Cardiac muscle cell (in vitro differentiated cells and primary cell): Measurements from ENCODE around the gene CLCN4. TPM values are rescaled to one million over a fixed set of nuclear protein-coding genes. Genes with fewer than 3 reads are reported as not detected.

Experiments used
- DNase-seq, 2 donors: peaks; one replicate each; pipeline versions ENCODE4 v3.0.0 to v3.0.0-alpha.2; 2010 to 2017; ENCODE audit warnings: low read depth in 1 of 2, low spot score in 1 of 2
- H3K27ac ChIP-seq: fragments of 200-600 bp; sonication (generic); 2 replicates; pipeline ENCODE4 v1.5.1; 2016
- H3K27me3 ChIP-seq: fragments of 200-600 bp; sonication (generic); 2 replicates; pipeline ENCODE4 v1.6.0; 2016; ENCODE audit warnings: control low read depth
- H3K36me3 ChIP-seq: fragments of 200-600 bp; sonication (generic); 2 replicates; pipeline ENCODE4 v1.5.1; 2016; ENCODE audit warnings: control low read depth
- H3K4me1 ChIP-seq: fragments of 200-600 bp; sonication (generic); 2 replicates; pipeline ENCODE4 v1.8.1; 2017; ENCODE audit warnings: low read depth, mild to moderate bottlenecking, mixed run types
- H3K4me3 ChIP-seq: fragments of 200-600 bp; sonication (generic); 2 replicates; pipeline ENCODE4 v1.5.1; 2016; ENCODE audit warnings: mild to moderate bottlenecking
- H3K9me3 ChIP-seq: fragments of 200-600 bp; sonication (generic); 2 replicates; pipeline ENCODE4 v1.5.1; 2017; ENCODE audit warnings: low read depth, mild to moderate bottlenecking, control low read depth
- polyA plus RNA-seq: library from polyadenylated mRNA; unstranded; fragments of >200 nt; fragmentation: Nextera tagmentation; extraction: Ambion mirVana; gene quantifications from 2 replicates; pipeline ENCODE4 v1.2.1, GENCODE V29; 2016
- total RNA-seq: library from RNA; depleted of rRNA; stranded (reverse); fragments of >200 nt; gene quantifications from 2 replicates; pipeline ENCODE4 v1.2.3, GENCODE V29; 2016
- TF ChIP-seq, protein P1 (sequence below): IDR thresholded peaks from 2 replicates; pipeline ENCODE4 v1.5.1; 2012; ENCODE audit warnings: low read depth, mild to moderate bottlenecking, low read length

Gene CLCN4
- total and polyA plus RNA-seq, 2 experiments from 2014 or later = 7.8 to 15.2 TPM

DNA sequence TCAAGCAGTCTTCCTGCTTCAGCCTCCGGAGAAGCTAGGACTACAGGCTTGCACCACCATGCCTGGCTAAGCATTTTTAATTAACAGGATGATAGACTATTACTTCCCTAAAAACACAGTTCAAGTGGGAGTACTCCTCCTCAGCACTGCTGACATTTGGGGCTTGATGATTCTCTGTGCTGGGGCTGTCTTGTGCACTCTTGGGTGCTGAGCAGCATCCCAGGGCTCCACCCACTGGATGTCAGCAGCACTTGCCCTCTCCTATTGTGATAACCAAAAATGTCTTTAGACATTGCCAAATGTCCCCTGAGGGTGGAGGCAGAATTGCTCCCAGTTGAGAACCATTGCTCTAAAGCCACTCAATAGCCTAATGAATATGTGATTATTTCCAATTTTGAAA is 60.4 kb downstream of the CLCN4 start:
- Histone ChIP-seq H3K4me3 (no peak overlapping the region), H3K9me3 (no peaks in the 10 kb centered on the region), H3K27ac (no peak overlapping the region), H3K27me3 (no peaks in the 10 kb centered on the region), H3K36me3 (peaks cover 2% of the 10 kb centered on the region), H3K4me1 (no peaks in the 10 kb centered on the region)
- no peak for DNase-seq
- TF ChIP-seq, protein P1, sequence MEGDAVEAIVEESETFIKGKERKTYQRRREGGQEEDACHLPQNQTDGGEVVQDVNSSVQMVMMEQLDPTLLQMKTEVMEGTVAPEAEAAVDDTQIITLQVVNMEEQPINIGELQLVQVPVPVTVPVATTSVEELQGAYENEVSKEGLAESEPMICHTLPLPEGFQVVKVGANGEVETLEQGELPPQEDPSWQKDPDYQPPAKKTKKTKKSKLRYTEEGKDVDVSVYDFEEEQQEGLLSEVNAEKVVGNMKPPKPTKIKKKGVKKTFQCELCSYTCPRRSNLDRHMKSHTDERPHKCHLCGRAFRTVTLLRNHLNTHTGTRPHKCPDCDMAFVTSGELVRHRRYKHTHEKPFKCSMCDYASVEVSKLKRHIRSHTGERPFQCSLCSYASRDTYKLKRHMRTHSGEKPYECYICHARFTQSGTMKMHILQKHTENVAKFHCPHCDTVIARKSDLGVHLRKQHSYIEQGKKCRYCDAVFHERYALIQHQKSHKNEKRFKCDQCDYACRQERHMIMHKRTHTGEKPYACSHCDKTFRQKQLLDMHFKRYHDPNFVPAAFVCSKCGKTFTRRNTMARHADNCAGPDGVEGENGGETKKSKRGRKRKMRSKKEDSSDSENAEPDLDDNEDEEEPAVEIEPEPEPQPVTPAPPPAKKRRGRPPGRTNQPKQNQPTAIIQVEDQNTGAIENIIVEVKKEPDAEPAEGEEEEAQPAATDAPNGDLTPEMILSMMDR = no peak

DNA sequence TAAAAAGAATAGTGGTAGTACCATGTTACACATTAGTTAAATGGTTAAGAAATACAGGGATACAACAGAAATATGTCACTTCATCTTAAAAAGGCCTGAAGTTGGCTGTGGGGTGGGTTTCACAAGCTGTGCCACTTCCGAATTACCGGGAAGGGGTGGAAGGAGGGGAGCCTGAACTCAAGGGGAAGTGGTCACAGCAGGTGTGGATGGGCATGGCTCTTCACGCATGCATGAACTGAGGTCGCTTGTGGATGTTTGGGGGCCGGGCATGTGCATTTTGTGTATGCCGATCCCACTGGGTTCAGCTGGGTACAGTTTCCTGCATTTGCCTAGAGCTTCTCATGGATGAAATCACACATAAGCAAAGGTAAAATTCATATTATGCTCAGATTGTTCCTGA is 64.9 kb downstream of the CLCN4 start:
- TF ChIP-seq, protein P1 = no peak
- no peaks in the 10 kb centered on the region for H3K4me1 ChIP-seq
- no peaks in the 10 kb centered on the region for H3K36me3 ChIP-seq
- H3K9me3 ChIP-seq = no peaks in the 10 kb centered on the region
- DNase-seq = no peak
- H3K27me3 ChIP-seq = no peaks in the 10 kb centered on the region
- H3K27ac ChIP-seq = no peak overlapping the region
- H3K4me3 ChIP-seq = no peak overlapping the region

DNA sequence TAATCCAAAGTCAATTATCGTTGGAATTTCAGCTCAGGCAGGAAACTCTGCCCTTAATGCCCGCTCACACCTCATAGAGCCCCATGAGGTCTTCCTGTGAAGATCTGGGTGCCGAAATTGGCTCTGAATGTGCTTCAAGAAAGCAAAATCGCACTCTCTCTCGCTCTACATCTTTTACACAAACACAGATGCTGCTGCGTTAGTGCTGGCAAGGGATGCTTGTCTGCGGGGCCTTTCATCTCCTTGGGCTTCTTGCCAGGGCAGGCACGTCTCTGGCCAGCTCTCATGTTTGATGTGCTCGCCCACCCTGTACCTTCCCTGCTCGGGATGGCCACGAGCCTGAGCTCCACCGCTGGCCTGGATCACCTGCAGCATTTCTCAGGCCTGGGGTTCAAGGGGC is 66.5 kb downstream of the CLCN4 start:
- no peak overlapping the region for H3K4me3 ChIP-seq
- TF ChIP-seq, protein P1 = no peak
- no peaks in the 10 kb centered on the region for H3K4me1 ChIP-seq
- H3K36me3 ChIP-seq = no peaks in the 10 kb centered on the region
- DNase-seq = no peak
- no peak overlapping the region for H3K27ac ChIP-seq
- H3K9me3 ChIP-seq = no peaks in the 10 kb centered on the region
- no peaks in the 10 kb centered on the region for H3K27me3 ChIP-seq

DNA sequence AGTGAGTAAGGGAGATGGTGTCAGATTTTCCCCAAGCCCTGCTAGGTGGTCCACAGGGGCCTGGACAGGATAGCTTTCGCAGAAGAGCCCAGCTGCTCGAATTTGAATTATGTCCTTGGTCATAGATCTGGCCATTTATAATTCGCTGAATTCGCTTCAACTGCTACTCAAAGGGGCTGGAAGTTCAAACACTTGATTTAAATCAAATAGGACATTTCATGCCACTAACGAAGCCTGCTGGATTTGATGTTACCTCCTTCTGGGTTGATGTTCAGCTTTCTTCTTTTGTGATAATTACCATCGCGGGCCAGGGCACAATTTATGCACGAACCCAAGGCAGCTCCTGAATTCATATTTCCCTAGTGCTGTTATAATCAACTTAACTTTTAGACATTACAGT is 67.0 kb downstream of the CLCN4 start:
- no peaks in the 10 kb centered on the region for H3K4me1 ChIP-seq
- H3K4me3 ChIP-seq = no peak overlapping the region
- H3K9me3 ChIP-seq = no peaks in the 10 kb centered on the region
- no peak overlapping the region for H3K27ac ChIP-seq
- H3K27me3 ChIP-seq = no peaks in the 10 kb centered on the region
- no peak for DNase-seq
- no peaks in the 10 kb centered on the region for H3K36me3 ChIP-seq
- TF ChIP-seq, protein P1 = no peak

GRCh38 chrX:10230222-10230621 is 73.4 kb downstream of the CLCN4 start:
- Histone ChIP-seq H3K27ac (no peak overlapping the region), H3K4me3 (no peak overlapping the region), H3K27me3 (no peaks in the 10 kb centered on the region), H3K36me3 (no peaks in the 10 kb centered on the region), H3K4me1 (no peaks in the 10 kb centered on the region), H3K9me3 (no peaks in the 10 kb centered on the region)
- DNase-seq = no peak
- TF ChIP-seq, protein P1 = no peak

DNA sequence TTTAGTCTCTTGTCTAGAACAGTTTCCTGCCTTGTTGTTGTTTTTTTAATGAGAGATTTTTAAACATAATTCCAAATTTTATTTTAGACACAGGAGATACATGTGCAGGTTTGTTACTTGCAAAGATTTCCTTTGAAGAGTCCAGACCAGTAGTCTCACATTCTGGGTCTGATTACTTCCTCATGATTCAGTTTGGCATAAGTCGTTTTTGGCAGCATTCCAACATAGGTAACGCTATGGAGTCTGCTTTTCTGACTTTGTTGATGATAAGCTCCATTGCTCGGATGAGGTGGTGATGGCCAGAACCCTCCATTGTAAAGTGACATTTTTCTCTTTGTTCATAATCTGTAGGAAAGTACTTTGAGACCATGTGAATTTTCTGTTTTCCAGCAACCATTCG is 74.7 kb downstream of the CLCN4 start:
- Histone ChIP-seq H3K4me3 (no peak overlapping the region), H3K4me1 (no peaks in the 10 kb centered on the region), H3K27ac (no peak overlapping the region), H3K9me3 (no peaks in the 10 kb centered on the region), H3K27me3 (no peaks in the 10 kb centered on the region), H3K36me3 (no peaks in the 10 kb centered on the region)
- TF ChIP-seq, protein P1 = no peak
- no peak for DNase-seq
